Body of pancreas (tissue), 4 donors: ENCODE data around the gene POLG.

Source experiments
- CTCF ChIP-seq, 7 experiments: fragments of 450-650 bp in 4 of 7; fragments of 200-600 bp in 3 of 7; sonication (generic) in 3 of 7; IDR thresholded peaks; one replicate each; pipeline ENCODE4 v1.5.1; 2016 to 2019; ENCODE audit warnings: antibody characterized with exemption in 7 of 7
- POLR2A ChIP-seq, 3 donors: fragments of 450-650 bp; IDR thresholded peaks; one replicate each; pipeline ENCODE4 v1.6.1; 2016; ENCODE audit warnings: antibody characterized with exemption in 3 of 3, mild to moderate bottlenecking in 2 of 3

- no peak for TF ChIP-seq CTCF (IDR thresholded peaks at IDR 0.05)
- TF ChIP-seq POLR2A (IDR thresholded peaks at IDR 0.05) = no peak
Observed at GRCh38 chr15:89378296-89379151, 43.9 kb upstream of the POLG start.
